GM18861 (cell line): ENCODE results near the gene AP4M1.

ENCODE experiments used
- ATAC-seq: cut with Tn5 transposase; IDR thresholded peaks from one replicate; pipeline ENCODE4 v1.9.1; 2021; ENCODE audit not compliant: unreplicated experiment

The AP4M1 gene

DNA sequence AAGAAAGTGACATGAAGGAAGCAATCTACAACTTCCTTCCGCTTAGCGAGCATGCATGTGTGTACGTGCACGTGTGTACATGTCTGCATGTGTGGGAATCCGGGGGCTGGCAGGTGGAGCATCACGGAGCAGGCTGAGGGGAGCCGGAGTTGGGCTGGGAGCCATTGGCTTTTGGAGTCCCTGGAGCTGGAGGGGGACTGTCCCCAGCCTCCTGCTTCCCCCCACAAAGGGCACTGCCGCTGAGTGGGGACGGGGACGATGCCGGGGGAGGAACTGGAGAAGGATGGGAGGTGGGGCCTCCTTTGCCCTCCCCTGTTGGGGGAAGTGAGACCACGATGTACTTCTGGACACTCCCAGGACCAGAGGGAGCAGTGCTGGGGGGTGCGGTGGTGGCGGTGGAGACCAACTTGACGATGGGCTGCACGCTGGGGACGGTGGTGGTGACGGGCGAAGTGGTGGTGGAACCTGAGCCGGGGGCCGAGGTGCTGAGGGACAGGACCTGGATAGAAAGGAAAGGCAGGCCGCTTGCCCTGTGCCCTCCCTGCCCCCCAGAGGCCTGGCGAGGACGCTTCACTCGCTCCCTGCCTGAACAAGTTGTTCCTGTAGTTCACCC is 5.8 kb downstream of the AP4M1 start:
- ATAC-seq: no peak

DNA sequence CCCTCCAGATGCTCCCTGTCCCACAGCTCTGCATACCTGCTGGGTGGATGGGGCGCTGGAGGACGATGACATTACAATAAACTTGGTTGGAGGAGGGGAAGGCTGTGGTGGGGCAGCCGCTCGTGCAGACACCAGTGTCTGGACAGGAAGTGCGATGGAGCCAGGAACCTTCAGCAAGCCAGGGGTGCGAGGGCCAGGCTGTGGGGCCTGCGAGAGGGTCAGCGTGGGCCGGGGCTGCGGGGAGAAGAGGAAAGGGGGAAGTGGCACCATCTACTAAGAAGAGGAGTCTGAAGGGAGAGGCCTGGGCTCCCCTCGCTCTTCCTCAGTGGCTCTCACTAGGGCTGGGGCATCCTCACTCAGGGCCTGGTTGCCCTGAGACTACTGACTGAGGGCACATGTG is 6.4 kb downstream of the AP4M1 start:
- no peak for ATAC-seq

DNA sequence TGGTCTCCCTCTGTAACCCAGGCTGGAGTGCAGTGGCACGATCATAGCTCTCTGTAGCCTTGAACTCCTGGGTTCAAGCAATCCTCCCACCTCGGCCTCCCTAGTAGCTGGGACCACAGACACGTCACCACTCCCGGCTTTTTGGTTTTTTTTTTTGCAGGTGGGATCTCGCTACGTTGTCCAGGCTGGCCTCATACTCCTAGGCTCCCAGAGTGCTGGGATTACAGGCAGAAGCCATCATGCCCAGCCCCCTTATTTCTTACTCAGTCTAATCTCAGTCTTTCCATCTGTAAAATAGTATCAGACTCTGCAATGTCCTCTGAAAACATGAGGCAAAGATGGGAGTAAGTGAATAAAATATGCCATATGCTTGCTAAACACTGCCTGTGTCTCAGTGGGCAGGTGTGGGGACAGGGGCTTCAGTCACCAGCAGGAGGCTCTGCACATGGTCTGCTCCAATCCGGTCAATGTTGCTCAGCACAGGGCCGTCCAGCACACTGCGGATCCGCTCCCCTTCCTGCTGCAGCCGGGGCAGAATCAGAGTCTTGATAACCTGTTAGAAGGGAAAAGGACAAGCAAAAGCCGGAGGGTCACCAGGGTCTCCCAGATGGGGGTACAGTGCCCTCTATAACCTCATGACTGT is 8.2 kb downstream of the AP4M1 start:
- ATAC-seq: no peak

DNA sequence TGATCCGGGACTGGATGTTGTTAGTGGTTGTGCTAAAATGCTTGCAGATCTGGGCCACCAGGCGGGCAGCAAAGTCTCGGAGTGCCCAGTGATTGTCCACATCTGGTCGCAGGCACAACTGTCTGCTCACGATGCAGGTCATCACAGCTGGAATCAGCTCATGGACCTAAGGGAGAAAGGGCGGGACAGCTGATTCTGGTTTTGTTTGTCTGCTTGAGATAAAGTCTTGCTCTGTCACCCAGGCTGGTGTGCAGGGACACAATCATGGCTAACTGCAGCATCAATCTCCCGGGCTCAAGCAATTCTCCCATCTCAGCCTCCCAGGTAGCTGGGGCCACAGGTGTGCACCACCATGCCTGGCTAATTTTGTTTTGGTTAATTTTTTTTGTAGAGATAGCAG is 9.7 kb downstream of the AP4M1 start:
- no peak for ATAC-seq

DNA sequence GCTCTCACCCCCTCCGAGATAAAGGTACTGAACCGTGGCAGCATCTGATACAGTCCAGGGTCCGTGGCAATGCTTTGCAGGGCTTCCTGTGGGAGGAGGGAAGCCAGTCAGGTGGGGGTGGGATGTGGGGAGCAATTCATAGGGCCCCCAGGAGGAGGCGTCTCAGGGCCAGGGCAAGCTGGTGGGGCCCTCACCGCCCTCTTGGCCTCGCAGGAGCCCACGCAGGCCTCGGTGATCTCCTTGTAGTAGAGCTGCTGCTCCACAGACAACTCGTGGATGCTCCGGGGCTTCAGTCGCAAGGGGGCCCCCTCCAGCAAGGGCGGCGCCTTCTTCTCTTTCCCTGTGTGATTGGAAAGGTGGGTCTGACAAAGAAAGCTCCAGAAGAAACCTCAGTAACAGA is 10.5 kb downstream of the AP4M1 start:
- ATAC-seq: no peak

DNA sequence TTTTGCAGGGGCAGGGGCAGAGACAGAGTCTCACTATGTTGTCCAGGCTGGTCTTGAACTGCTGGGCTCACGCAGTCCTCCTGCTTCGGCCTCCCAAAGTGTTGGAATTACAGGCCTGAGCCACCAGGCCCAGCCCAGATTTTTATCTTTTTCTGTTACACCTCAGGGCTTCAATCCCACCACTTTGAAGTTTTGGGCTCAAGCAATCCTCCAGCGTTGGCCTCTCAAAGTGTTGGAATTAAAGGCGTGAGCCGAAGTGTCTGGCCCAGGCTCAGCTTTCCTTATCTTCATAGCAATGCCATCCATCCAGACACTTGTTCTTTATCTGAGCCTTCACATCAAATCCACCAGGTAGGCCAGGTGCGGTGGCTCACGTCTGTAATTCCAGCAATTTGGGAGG is 13.6 kb downstream of the AP4M1 start:
- ATAC-seq: no peak

DNA sequence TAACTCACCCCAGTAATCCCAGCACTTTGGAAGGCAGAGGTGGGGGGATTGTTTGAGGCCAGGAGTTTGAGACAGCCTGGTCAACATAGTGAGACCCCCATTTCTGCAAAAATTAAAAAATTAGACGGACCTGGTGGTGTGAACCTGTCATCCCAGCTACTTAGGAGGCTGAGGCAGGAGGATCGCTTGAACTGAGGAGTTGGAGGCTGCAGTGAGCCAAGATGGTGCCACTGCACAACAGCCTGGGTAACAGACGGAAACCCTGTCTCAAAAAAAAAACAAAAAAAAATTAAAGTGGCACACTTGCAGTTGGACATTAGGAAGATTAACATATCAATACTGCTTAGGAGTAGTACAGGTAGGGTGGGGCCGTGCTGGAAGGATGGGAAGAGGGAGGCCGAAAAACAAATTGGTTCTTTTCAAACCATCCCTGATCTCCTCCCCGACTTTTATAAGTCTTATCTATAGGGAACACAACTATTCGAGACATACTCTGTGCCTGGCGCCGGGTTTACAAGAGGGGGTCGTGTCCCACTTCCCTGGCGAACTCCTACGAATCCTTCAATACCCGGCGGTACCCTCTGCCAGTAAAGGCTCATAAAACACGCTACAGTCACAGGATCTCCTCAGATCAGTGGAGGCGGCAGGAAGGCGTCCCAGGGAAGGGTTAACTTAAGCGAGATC is 17.1 kb downstream of the AP4M1 start:
- no peak for ATAC-seq

DNA sequence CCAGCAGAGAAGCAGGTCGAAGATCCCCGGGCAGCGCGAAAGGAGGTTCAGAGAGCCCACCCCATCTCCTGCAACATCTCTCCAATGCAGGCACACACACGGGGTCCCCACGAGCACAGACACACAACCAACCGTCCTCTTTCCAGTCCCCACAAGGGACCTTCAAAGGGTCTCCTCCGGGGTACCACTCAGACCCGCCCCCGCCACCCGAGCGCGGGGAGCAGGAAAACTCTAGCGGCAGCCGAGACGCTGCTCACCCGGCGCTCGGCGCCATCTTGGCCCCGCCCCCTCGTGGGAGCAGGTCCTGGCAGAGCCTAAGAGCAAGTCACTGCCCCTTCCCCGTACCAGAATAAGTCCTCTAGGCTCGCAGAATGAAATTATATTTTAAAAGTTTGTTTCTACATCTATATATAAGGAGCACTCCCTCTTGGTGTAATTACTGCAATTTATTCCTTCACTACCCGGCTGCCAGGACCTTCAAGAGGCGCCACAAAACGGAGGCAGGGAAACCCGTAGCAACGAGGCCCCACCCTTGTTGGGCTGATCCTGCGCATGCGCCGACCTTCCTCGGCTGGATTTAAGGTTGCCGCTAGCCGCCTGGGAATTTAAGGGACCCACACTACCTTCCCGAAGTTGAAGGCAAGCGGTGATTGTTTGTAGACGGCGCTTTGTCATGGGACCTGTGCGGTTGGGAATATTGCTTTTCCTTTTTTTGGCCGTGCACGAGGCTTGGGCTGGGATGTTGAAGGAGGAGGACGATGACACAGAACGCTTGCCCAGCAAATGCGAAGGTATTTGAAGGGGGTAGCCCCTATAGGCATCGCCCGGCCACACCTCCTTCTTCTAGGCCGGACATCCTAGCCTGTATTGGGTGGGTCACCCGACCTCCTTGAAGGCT is 17.9 kb downstream of the AP4M1 start, which contains the start of the genes CNPY4 and TAF6:
TSS of gene CNPY4 (plus strand) at position 563 of the 898 bp plus-strand sequence. CDS start at position 674, 111 bp downstream.
TSS of gene TAF6 (minus strand) at position 287 of the 898 bp plus-strand sequence. CDS start 5,149 bp downstream, outside the sequence.
- ATAC-seq: peak; percentile 58

DNA sequence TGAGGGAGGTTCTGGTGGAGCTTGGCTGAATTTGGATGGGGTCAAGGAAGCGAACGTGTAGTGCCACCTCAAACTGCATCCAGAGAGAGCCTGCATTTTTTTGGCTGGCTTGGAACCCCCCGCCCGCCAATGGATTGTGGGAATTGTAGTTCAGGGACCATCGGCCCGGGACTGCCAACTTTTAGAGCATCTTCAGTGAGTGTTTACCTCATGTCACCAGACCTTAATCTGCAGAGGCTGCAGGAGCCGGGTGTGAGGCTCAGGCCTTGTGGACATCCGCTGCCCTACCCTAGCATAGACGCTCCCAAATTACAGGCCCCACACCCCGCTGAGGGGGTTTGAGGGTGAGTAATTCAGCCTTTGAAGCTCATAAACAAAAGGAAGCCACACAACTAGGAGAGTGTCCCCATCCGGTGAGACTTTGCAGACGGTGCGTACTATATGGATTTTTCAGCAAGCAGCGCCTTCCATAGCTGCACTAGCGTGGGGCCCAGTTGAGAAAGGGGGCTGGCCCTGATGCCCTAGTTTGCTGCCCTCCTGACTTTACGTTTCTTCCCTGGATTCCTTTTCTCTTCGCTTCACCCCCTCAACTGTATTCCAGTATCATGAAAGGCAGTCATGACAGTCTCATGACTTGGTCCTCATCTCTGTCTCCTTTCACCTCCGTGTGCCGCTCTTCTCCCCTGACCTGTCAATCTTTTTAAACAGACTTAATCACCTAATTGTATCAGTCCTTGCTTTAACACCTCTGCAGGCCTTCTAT is 18.7 kb downstream of the AP4M1 start:
- peak; percentile 35 for ATAC-seq

DNA sequence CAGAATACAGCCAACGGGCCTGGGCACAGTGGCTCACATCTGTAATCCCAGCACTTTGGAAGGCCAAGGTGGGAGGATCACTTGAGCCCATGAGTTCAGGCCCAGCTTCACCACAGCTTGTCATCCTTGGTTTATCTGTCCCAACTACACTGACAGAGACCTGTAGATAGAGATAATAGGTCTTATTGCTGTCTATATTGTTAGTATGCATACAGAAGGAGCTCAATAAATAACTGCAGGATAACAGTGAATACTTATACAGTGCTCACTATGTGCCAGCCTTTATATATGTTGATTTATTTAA is 19.2 kb downstream of the AP4M1 start:
- no peak for ATAC-seq

DNA sequence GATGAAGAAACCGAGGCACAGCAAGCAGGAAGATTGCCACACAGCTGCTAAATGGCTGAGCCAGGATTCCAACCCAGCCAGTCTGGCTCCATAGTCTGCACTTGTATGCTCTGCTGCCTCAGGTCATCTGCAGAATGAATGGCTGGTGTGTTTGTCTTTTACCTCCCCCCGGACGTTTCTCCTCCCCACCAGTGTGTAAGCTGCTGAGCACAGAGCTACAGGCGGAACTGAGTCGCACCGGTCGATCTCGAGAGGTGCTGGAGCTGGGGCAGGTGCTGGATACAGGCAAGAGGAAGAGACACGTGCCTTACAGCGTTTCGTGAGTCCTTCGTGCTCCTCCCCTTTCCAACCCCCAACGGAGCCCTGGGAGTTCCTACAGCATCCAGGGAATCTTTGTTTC is 20.6 kb downstream of the AP4M1 start:
- no peak for ATAC-seq

DNA sequence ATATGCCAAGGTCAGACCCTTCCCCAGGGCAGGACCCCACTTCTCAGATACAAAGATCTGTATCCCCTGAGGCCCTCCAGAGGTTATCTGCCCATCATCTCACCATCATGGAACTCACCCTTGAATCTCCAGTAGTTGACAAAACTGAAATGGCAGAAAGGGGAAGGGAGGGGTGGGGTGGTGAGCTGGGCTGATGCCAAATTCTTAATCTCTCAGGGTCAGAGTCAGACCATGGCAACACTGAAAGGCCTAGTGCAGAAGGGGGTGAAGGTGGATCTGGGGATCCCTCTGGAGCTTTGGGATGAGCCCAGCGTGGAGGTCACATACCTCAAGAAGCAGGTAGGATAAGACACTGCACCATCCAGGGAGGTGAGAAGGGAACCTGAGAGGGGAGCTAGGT is 21.1 kb downstream of the AP4M1 start:
- no peak for ATAC-seq

DNA sequence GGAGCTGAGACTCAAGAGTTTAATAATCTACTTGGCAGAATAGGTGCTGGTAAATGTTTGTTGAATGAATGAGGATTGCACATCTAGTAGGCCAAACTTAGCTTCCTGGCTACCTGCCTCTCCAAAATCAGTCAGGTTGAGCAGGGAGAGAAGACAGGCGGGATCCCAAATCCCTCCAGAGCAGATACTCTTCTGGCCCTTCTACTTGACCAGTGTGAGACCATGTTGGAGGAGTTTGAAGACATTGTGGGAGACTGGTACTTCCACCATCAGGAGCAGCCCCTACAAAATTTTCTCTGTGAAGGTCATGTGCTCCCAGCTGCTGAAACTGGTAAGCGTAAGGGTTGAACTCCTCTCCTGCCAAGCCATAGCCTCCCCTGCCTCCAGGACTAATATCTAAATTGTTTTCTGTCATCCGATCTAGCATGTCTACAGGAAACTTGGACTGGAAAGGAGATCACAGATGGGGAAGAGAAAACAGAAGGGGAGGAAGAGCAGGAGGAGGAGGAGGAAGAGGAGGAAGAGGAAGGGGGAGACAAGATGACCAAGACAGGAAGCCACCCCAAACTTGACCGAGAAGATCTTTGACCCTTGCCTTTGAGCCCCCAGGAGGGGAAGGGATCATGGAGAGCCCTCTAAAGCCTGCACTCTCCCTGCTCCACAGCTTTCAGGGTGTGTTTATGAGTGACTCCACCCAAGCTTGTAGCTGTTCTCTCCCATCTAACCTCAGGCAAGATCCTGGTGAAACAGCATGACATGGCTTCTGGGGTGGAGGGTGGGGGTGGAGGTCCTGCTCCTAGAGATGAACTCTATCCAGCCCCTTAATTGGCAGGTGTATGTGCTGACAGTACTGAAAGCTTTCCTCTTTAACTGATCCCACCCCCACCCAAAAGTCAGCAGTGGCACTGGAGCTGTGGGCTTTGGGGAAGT is 23.1 kb downstream of the AP4M1 start:
- ATAC-seq: no peak

DNA sequence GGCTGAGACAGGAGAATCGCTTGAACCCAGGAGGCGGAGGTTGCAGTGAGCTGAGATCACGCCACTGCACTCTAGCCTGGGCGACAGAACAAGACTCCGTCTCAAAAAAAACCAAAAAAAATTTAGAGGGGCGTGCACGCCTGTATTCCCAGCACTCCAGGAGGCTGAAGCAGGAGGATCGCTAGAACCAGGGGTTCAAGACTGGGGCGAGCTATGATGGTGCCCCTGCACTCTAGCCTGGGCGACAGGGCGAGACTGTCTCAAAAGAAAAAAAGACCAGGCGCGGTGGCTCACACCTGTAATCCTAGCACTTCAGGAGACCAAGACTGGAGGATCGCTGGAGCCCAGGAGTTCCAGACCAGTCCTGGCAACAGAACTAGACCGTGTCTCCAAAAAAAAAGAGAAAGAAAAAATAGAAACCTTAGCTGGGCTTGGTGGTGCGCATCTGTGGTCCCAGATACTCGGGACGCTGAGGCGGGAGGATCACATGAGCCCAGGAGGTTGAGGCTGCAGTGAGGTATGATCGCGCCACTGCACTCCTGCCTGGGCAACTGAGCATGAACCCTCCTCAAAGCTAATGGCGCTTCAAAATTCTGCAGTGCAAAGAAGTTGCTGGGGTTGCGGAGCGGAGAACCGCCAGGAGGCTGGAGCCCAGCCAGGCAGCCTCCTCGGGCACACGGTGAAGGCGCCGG is 24.9 kb downstream of the AP4M1 start:
- ATAC-seq: no peak

DNA sequence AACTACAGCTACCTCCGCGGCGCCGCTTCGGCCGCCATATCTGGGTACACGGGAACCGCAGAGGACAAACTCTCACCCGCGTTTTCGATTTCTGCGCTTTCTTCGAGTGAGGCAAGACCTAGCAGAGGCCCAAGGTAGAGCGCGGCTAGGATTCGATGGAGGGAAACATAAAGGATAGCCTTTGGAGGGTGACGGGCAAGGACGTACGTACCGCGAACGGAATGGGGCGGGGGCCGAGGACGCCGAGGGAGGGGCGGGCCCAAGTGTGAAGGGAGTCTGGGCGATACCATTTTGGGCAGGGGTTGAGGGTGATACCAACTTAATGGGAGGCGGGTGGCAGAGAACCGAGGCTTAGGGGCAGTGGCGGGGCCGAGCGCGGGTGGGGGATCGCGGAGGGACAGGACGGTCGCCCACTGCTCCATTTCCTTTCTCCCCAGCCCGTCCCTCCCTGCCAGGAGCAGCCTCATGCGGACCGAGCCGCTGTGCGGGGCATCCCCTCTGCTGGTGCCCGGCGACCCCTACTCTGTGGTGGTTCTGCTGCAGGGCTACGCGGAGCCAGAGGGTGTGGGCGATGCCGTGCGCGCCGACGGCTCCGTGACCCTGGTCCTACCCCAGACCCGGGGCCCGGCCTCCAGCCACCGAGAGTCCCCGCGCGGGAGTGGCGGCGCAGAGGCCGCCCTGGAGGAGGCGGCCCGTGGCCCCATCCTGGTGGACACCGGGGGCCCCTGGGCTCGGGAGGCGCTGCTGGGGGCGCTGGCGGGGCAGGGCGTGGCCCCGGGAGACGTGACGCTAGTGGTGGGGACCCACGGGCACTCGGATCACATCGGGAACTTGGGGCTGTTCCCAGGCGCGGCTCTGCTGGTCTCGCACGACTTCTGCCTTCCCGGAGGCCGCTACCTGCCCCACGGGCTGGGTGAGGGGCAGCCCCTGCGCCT is 25.8 kb downstream of the AP4M1 start, which contains the start of gene MBLAC1:
TSS of gene MBLAC1 (plus strand) at position 37 of the 935 bp plus-strand sequence. CDS start at position 466, 429 bp downstream.
- peak; percentile 38 for ATAC-seq

DNA sequence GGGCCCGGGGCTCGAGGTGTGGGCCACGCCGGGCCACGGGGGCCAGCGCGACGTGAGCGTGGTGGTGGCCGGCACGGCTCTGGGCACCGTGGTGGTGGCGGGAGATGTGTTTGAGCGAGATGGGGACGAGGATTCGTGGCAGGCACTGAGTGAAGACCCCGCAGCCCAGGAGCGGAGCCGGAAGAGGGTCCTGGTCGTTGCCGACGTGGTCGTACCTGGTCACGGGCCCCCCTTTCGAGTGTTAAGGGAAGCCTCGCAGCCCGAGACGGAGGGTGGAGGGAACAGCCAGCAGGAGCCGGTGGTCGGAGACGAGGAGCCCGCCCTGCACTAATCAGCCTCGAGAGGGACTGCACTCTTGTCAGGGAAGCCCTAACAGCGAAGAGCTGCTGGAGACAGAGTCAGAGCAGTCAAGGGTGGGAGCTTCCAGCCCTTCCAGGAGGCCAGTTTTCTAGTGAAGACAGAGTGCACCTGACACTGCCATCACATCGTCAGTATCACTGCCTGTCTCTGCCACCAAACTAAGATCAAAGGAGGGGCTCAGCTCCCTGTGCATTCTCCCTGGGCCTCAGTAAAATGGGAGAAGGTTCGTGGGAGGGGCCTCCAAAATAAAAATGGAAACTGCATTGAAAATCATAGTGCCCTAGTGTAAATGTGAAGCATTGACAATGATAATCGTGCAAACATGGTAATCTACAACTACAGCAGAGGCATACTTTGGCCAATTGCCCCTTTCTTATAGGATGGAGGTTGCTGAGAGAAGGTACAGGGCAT is 26.6 kb downstream of the AP4M1 start:
- peak; percentile 12 for ATAC-seq

DNA sequence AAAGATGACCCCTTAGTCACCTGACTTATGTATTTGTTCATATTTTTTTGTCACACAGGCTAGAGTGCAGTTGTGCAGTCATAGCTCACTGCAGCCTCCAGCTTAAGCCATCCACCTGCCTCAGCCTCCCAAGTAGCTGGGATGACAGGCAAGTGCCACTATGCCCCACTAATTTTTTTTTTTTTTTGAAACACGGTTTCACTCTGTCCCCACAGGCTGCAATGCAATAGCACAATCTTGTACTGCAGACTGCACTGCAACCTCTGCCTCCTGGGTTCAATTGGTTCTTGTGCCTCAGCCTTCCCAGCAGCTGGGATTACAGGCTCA is 27.2 kb downstream of the AP4M1 start:
- no peak for ATAC-seq
